K562 (cell line): ENCODE results near the gene ATF1.

ENCODE experiments used
- EGR1 ChIP-seq: fragments of 450-650 bp; conservative IDR thresholded peaks from 2 replicates; pipeline ENCODE4 v1.6.1; 2017; ENCODE audit warnings: mild to moderate bottlenecking
- FOXM1 ChIP-seq, 2 experiments: fragments of 450-650 bp in 1 of 2; sonication (generic) in 1 of 2; formaldehyde crosslinking in 1 of 2; IDR thresholded peaks; 2 replicates each; pipeline versions ENCODE4 v1.6.1 to v1.9.0; 2017 to 2022; ENCODE audit warnings: low read depth in 2 of 2, mild to moderate bottlenecking in 2 of 2, missing genetic modification reagents in 1 of 2, moderate library complexity in 1 of 2
- KLF16 ChIP-seq: IDR thresholded peaks from 2 replicates; pipeline ENCODE4 v1.6.1; 2016; ENCODE audit warnings: antibody characterized with exemption
- POLR2A ChIP-seq: fragments of 450-650 bp; conservative IDR thresholded peaks from 2 replicates; pipeline ENCODE4 v1.6.1; 2016
- POLR2AphosphoS2 ChIP-seq: IDR thresholded peaks from 2 replicates; pipeline ENCODE4 v1.6.1; 2012; ENCODE audit warnings: low read length, improper control_type of control experiment
- PTBP1 ChIP-seq: fragments of 200-400 bp; formaldehyde crosslinking; IDR thresholded peaks from 2 replicates; pipeline ENCODE4 v1.6.1; 2017; ENCODE audit warnings: low read depth, low read length
- SIN3A ChIP-seq, 2 experiments: fragments of 150-350 bp in 1 of 2; IDR thresholded peaks; 2 replicates each; pipeline ENCODE4 v1.6.1; 2011 to 2016; ENCODE audit warnings: borderline replicate concordance in 2 of 2, low read depth in 2 of 2, low read length in 2 of 2, mild to moderate bottlenecking in 2 of 2, moderate library complexity in 2 of 2; ENCODE audit not compliant: control insufficient read depth in 1 of 2
- THRB ChIP-seq: fragments of 450-650 bp; formaldehyde crosslinking; conservative IDR thresholded peaks from 2 replicates; pipeline ENCODE4 v1.4.0; 2022; ENCODE audit warnings: mild to moderate bottlenecking, missing genetic modification characterization
- ZNF217 ChIP-seq: sonication (generic); formaldehyde crosslinking; IDR thresholded peaks from 2 replicates; pipeline ENCODE4 v1.8.0; 2022; ENCODE audit warnings: mild to moderate bottlenecking, missing genetic modification reagents
- ZNF224 ChIP-seq: sonication (generic); formaldehyde crosslinking; IDR thresholded peaks from 2 replicates; pipeline ENCODE4 v1.8.0; 2022; ENCODE audit warnings: mild to moderate bottlenecking, missing genetic modification reagents
- ZNF507 ChIP-seq: conservative IDR thresholded peaks from 2 replicates; pipeline ENCODE4 v1.6.1; 2017; ENCODE audit warnings: missing genetic modification characterization, missing compliant biosample characterization
- TF ChIP-seq, protein P1 (sequence below): fragments of 250-450 bp; sonication (Bioruptor Pico); IDR thresholded peaks from 2 replicates; pipeline ENCODE4 v1.5.0; 2021

DNA sequence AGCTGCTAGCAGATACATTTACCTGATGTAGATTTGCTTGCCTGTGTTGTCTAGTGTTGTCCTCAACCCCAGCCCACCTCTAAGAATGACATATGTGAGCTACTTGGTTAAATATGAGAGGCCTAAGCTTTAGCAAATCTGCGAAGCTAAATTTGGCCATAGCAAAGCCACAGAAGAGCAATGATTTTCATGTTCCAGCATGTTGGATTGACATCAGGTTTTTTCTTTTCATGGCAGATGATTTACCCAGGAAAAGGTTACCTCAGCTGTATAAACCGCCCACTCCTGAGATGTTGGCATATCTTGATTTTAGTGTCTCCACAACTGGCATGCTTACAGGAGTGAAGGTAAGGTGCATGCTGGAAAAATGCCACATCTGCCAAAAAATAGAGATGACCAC lies 36.4 kb upstream of the ATF1 start:
- TF ChIP-seq ZNF217 (no peak), POLR2AphosphoS2 (no peak), EGR1 (no peak), ZNF224 (CRISPR knock-in tag) (no peak), FOXM1 (IDR thresholded peaks at IDR 0.05; ENCODE audit: low read depth) (no peak), FOXM1 (CRISPR knock-in tag; IDR thresholded peaks at IDR 0.05; ENCODE audit: low read depth) (no peak), SIN3A (IDR thresholded peaks at IDR 0.05; ENCODE audit: borderline replicate concordance in 2 of 2, control insufficient read depth in 1 of 2, low read depth in 2 of 2, low read length in 2 of 2) (no peak), ZNF507 (tag) (no peak), KLF16 (no peak), THRB (CRISPR knock-in tag) (no peak), POLR2A (no peak), PTBP1 (no peak)
- TF ChIP-seq, protein P1, sequence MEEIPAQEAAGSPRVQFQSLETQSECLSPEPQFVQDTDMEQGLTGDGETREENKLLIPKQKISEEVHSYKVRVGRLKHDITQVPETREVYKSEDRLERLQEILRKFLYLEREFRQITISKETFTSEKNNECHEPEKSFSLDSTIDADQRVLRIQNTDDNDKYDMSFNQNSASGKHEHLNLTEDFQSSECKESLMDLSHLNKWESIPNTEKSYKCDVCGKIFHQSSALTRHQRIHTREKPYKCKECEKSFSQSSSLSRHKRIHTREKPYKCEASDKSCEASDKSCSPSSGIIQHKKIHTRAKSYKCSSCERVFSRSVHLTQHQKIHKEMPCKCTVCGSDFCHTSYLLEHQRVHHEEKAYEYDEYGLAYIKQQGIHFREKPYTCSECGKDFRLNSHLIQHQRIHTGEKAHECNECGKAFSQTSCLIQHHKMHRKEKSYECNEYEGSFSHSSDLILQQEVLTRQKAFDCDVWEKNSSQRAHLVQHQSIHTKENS (CRISPR knock-in tag) = no peak
